ENCODE data around the gene FBXO33. TPM values are rescaled to one million over a fixed set of nuclear protein-coding genes. Genes with fewer than 3 reads are reported as not detected.

Gene FBXO33
- total RNA-seq, 4 donors from 2014 or later: 10.4 to 19.9 (median 16.6) TPM

DNA sequence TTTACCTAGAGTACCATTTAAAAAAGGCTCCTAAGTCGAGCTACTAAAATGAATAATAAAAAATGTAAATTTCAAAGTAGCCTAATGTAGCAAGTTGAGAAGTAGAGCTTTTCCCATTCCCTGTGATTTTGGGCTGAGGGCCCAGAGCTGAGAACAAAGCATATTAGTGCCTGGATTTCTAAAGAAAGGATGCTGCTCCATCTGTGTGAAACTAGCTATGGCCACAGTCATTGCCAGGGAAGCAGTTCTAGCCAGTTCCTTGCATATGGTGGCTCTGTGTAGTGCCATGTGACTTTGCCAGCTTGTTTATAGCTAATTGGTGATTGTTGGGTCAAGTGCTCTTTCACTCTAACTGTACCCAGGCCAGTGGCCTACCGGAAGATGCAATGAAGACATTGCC lies 20.4 kb upstream of the FBXO33 start:
- Histone ChIP-seq H3K27me3 (no peaks in the 10 kb centered on the region), H3K36me3 (no peaks in the 10 kb centered on the region), H3K27ac (no peak overlapping the region), H3K4me3 (no peak overlapping the region), H3K4me1 (no peaks in the 10 kb centered on the region), H3K9me3 (no peaks in the 10 kb centered on the region)
- ATAC-seq: no peak
- TF ChIP-seq POLR2AphosphoS5 (IDR thresholded peaks at IDR 0.05) (no peak), POLR2A (IDR thresholded peaks at IDR 0.05) (no peak), EP300 (IDR thresholded peaks at IDR 0.05) (no peak)
- TF ChIP-seq, protein P1, sequence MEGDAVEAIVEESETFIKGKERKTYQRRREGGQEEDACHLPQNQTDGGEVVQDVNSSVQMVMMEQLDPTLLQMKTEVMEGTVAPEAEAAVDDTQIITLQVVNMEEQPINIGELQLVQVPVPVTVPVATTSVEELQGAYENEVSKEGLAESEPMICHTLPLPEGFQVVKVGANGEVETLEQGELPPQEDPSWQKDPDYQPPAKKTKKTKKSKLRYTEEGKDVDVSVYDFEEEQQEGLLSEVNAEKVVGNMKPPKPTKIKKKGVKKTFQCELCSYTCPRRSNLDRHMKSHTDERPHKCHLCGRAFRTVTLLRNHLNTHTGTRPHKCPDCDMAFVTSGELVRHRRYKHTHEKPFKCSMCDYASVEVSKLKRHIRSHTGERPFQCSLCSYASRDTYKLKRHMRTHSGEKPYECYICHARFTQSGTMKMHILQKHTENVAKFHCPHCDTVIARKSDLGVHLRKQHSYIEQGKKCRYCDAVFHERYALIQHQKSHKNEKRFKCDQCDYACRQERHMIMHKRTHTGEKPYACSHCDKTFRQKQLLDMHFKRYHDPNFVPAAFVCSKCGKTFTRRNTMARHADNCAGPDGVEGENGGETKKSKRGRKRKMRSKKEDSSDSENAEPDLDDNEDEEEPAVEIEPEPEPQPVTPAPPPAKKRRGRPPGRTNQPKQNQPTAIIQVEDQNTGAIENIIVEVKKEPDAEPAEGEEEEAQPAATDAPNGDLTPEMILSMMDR (IDR thresholded peaks at IDR 0.05): no peak
- 96 to 100% methylated on average over 2 of the region's 2 CpGs for WGBS, 2 donors (ENCODE audit: low coverage in 1 of 2)

DNA sequence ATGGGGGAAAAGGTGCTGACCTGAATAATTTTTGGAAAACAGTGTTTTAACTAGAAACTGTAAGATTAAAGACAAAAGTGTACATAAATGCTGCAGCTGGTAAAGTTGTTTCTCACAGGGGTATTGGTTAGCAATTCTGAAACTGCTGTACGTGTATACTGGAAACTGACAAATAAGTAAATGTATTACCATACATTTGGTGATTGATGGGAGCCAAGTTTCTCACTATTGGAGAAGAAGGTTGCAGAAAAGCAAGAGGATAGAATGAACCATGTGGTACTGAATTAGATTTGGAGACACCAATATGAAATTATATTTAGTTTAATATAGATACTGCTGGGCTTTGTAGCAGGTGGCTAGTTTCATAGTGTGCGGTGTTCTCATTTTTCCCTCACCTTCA lies 19.6 kb upstream of the FBXO33 start:
- ATAC-seq: no peak
- no peak for TF ChIP-seq POLR2AphosphoS5 (IDR thresholded peaks at IDR 0.05)
- no peak for TF ChIP-seq EP300 (IDR thresholded peaks at IDR 0.05)
- TF ChIP-seq POLR2A (IDR thresholded peaks at IDR 0.05): no peak
- TF ChIP-seq, protein P1 (IDR thresholded peaks at IDR 0.05): no peak

DNA sequence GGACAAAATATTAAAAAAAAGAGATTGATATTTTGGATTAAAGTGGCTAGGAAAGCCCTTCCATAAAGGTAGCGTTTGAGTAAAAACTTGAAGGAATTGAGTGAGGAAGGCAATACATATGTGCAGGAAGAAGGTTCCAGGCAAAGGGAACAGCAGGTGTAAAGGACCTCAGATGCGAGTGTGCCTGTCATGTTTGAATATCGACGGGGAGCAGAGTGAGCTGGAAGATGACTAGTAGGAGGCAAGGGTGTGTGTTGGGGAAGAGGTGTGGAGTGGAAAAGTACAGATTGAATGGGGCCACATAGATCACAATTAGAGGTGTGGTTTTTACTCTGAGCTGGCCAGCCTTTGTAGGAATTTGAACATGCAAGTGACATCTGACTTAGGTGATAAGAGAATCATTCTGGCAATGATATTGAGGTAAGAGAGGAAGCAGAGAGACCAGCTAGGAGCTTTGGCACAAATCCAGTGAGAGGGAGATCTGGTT lies 15.0 kb upstream of the FBXO33 start:
- no peak for ATAC-seq
- no peaks in the 10 kb centered on the region for H3K4me1 ChIP-seq
- no peaks in the 10 kb centered on the region for H3K36me3 ChIP-seq
- no peak overlapping the region for H3K4me3 ChIP-seq
- no peaks in the 10 kb centered on the region for H3K27me3 ChIP-seq
- whole genome bisulfite sequencing, 2 donors (ENCODE audit: low coverage in 1 of 2): 72 to 83% methylated on average over 4 of the region's 4 CpGs
- H3K27ac ChIP-seq: no peak overlapping the region
- no peaks in the 10 kb centered on the region for H3K9me3 ChIP-seq
- TF ChIP-seq, protein P1 (IDR thresholded peaks at IDR 0.05): no peak
- no peak for TF ChIP-seq POLR2AphosphoS5 (IDR thresholded peaks at IDR 0.05)
- no peak for TF ChIP-seq POLR2A (IDR thresholded peaks at IDR 0.05)
- TF ChIP-seq EP300 (IDR thresholded peaks at IDR 0.05): no peak

More for the DNA sequence above, 19.6 kb upstream of the FBXO33 start:
- H3K27ac ChIP-seq: no peak overlapping the region
- H3K9me3 ChIP-seq: no peaks in the 10 kb centered on the region
- no peaks in the 10 kb centered on the region for H3K4me1 ChIP-seq
- no peaks in the 10 kb centered on the region for H3K36me3 ChIP-seq
- WGBS, 2 donors (ENCODE audit: low coverage in 1 of 2): 90 to 96% methylated on average over 2 of the region's 2 CpGs
- no peak overlapping the region for H3K4me3 ChIP-seq
- H3K27me3 ChIP-seq: no peaks in the 10 kb centered on the region

DNA sequence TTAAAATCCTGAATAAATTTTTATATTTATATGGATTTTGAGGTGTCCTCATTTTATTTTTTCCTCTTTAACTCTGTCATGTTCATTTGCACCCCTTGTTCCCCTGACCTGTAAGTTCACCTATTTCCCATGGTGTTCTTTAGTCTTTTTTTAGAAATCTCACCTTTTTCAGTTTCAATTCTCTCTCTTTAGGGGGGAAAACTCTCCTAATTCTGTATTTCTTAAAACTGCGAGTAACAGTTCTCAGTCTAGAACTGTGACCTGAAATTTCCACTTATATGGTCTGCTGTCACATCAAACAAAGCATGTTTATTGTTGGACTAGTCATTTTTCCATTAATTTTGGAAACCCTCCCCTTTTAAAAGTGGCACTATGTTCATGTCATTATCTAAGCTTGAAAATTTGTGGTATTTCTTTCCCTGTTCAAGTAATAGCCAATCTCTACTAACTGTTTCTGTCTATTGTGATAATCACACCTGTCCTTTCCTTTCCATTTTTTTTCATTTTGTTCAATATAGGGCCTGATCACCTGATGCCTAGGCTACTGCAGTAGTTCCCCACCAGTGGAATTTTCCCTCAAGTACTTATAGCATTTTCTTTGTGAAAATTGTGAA lies 14.0 kb upstream of the FBXO33 start:
- no peak overlapping the region for H3K27ac ChIP-seq
- H3K4me3 ChIP-seq: no peak overlapping the region
- H3K9me3 ChIP-seq: no peaks in the 10 kb centered on the region
- TF ChIP-seq POLR2A (IDR thresholded peaks at IDR 0.05) (no peak), POLR2AphosphoS5 (IDR thresholded peaks at IDR 0.05) (no peak), EP300 (IDR thresholded peaks at IDR 0.05) (no peak)
- TF ChIP-seq, protein P1 (IDR thresholded peaks at IDR 0.05): no peak
- WGBS, 2 donors (ENCODE audit: low coverage in 1 of 2): 57 to 75% methylated on average over 1 of the region's 1 CpG
- H3K27me3 ChIP-seq: no peaks in the 10 kb centered on the region
- H3K4me1 ChIP-seq: no peaks in the 10 kb centered on the region
- no peak for ATAC-seq
- H3K36me3 ChIP-seq: no peaks in the 10 kb centered on the region

DNA sequence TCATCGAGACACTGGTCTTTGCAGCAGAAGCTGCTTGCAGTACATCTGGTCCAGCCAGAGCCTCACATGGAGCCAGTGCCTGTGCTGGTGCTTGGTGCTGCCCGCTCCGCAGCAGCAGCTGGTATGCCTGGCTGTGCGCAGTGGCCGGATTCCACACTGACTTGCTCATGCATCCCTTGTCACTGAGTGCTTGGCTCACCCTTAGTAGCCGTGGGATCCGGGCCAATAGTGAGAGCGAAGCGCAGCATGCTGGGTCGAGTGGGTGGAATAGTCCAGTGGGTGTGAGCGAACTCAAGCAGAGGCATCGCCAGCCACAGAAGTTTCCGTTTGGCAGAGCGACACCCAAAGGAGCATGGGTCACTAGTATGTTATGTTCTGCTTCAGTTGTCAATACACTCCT lies 10.1 kb upstream of the FBXO33 start:
- no peaks in the 10 kb centered on the region for H3K9me3 ChIP-seq
- H3K36me3 ChIP-seq: no peaks in the 10 kb centered on the region
- H3K4me1 ChIP-seq: no peaks in the 10 kb centered on the region
- H3K4me3 ChIP-seq: no peak overlapping the region
- TF ChIP-seq, protein P1 (IDR thresholded peaks at IDR 0.05): no peak
- TF ChIP-seq EP300 (IDR thresholded peaks at IDR 0.05): no peak
- TF ChIP-seq POLR2AphosphoS5 (IDR thresholded peaks at IDR 0.05): no peak
- no peak for TF ChIP-seq POLR2A (IDR thresholded peaks at IDR 0.05)
- WGBS, 2 donors (ENCODE audit: low coverage in 1 of 2): 89 to 93% methylated on average over 5 to 8 of the region's 14 CpGs
- H3K27me3 ChIP-seq: no peaks in the 10 kb centered on the region
- no peak for ATAC-seq
- H3K27ac ChIP-seq: no peak overlapping the region
